Right lung (tissue), 5 donors: ENCODE measurements around the gene CTNND2. TPM values are rescaled to one million over a fixed set of nuclear protein-coding genes. Genes with fewer than 3 reads are reported as not detected.

Experiments used
- DNase-seq, 2 donors: peaks; one replicate each; pipeline ENCODE4 v3.0.0-alpha.2; 2013
- polyA plus RNA-seq, 5 donors: library from polyadenylated mRNA; unstranded; fragments of 120-200 nt; gene quantifications; one replicate each; pipeline versions ENCODE4 v1.2.1 to v1.2.3, GENCODE V29; 2013; ENCODE audit warnings: inconsistent platforms in 1 of 5, low replicate concordance in 1 of 5; ENCODE audit not compliant: insufficient read length in 5 of 5, insufficient read depth in 1 of 5

The CTNND2 gene
- polyA plus RNA-seq, 5 donors: 1.7 to 3.6 (median 1.9) TPM

GRCh38 chr5:11524188-11524587, 380.1 kb downstream of the CTNND2 start:
- DNase-seq: no peak

- no peak for DNase-seq
These were observed 381.4 kb downstream of the CTNND2 start for GRCh38 chr5:11522796-11523195.

GRCh38 chr5:11520241-11520930, 383.9 kb downstream of the CTNND2 start:
- no peak for DNase-seq

- no peak for DNase-seq
These were observed 385.0 kb downstream of the CTNND2 start for GRCh38 chr5:11519236-11519635.

- no peak for DNase-seq
These were observed 385.6 kb downstream of the CTNND2 start for GRCh38 chr5:11518676-11519075.

- no peak for DNase-seq
These were observed 389.4 kb downstream of the CTNND2 start for GRCh38 chr5:11514705-11515432.

GRCh38 chr5:11511878-11512277, 392.4 kb downstream of the CTNND2 start:
- no peak for DNase-seq

- no peak for DNase-seq
These were observed 393.4 kb downstream of the CTNND2 start for GRCh38 chr5:11510889-11511288.

GRCh38 chr5:11509793-11510192, 394.5 kb downstream of the CTNND2 start:
- no peak for DNase-seq

GRCh38 chr5:11507156-11507910, 396.9 kb downstream of the CTNND2 start:
- no peak for DNase-seq

- no peak for DNase-seq
These were observed 399.4 kb downstream of the CTNND2 start for GRCh38 chr5:11504886-11505193.

- no peak for DNase-seq
These were observed 400.0 kb downstream of the CTNND2 start for GRCh38 chr5:11504065-11504885.

GRCh38 chr5:11502783-11503182, 401.5 kb downstream of the CTNND2 start:
- no peak for DNase-seq

- no peak for DNase-seq
These were observed 406.6 kb downstream of the CTNND2 start for GRCh38 chr5:11497651-11498050.

GRCh38 chr5:11496137-11496719, 408.0 kb downstream of the CTNND2 start:
- no peak for DNase-seq

- no peak for DNase-seq
These were observed 409.9 kb downstream of the CTNND2 start for GRCh38 chr5:11494340-11494739.

- no peak for DNase-seq
These were observed 412.7 kb downstream of the CTNND2 start for GRCh38 chr5:11491404-11492075.

- no peak for DNase-seq
These were observed 420.6 kb downstream of the CTNND2 start for GRCh38 chr5:11483630-11484029.

- DNase-seq: no peak
These were observed 422.2 kb downstream of the CTNND2 start for GRCh38 chr5:11482011-11482410.

GRCh38 chr5:11477786-11478185, 426.5 kb downstream of the CTNND2 start:
- no peak for DNase-seq

- no peak for DNase-seq
These were observed 427.4 kb downstream of the CTNND2 start for GRCh38 chr5:11476866-11477265.
